ENCODE data around the gene PPFIA4.

The PPFIA4 gene

DNA sequence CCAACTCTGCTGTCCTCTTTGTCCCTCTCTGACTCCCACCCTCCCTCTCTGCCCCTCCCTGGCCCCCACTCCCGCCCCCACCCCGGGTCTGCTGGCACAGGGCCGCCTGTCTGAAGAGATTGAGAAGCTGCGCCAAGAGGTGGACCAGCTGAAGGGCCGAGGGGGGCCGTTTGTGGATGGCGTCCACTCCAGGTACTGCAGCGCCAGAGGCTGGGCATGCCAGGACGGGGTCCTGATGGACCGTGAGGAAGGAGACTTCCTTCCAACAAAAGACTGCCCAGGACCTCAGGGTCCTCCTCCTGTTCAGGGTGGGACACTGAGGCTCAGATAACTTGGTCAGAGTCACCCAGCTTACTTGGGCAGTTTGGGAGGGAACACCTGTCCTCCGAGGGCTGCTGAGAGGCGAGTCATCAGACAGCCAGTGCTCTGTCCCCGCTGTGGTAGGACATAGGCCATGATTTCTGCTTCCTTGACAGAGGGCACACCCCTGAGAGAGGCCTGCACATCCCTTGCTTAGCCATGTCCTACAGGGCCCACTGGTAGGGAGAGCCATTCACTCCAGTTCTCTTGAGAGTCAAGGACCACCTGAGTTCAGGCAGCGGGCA, 23.4 kb downstream of the PPFIA4 start:
- Histone ChIP-seq H3K4me3 (replicated peaks; ENCODE audit: low read depth, low read length) (no peak overlapping the region), H3K36me3 (ENCODE audit: control insufficient read depth, insufficient read depth, low read length) (no peaks in the 10 kb centered on the region), H3K27me3 (replicated peaks; ENCODE audit: control insufficient read depth, insufficient read depth, low read length) (peaks cover 3% of the 10 kb centered on the region)
- TF ChIP-seq, protein P1, sequence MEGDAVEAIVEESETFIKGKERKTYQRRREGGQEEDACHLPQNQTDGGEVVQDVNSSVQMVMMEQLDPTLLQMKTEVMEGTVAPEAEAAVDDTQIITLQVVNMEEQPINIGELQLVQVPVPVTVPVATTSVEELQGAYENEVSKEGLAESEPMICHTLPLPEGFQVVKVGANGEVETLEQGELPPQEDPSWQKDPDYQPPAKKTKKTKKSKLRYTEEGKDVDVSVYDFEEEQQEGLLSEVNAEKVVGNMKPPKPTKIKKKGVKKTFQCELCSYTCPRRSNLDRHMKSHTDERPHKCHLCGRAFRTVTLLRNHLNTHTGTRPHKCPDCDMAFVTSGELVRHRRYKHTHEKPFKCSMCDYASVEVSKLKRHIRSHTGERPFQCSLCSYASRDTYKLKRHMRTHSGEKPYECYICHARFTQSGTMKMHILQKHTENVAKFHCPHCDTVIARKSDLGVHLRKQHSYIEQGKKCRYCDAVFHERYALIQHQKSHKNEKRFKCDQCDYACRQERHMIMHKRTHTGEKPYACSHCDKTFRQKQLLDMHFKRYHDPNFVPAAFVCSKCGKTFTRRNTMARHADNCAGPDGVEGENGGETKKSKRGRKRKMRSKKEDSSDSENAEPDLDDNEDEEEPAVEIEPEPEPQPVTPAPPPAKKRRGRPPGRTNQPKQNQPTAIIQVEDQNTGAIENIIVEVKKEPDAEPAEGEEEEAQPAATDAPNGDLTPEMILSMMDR (IDR thresholded peaks at IDR 0.05; ENCODE audit: insufficient read depth, low read length, poor library complexity, severe bottlenecking): no peak
- DNase-seq (ENCODE audit: extremely low read depth, insufficient read length): no peak

DNA sequence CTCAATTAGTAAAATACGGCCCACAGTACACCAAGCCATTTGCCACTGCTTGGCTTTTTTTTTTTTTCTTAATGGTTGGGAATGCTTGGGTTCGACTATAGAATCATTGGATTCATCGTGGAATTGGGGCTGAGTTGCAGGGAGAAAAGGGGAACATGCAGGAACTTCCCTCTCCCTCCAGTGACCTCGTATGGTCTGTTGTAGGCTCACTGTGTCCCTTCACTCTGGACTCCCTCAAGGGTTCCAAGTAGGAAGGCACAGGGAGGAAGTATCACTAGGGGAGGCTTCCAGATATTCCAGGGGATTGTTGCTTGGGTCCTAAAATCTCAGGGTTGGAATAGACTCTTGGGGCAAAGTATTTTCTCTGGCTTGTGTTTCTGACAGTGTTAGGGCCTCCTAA, 24.5 kb downstream of the PPFIA4 start:
- no peak for DNase-seq (ENCODE audit: extremely low read depth, insufficient read length)
- Histone ChIP-seq H3K4me3 (replicated peaks; ENCODE audit: low read depth, low read length) (no peak overlapping the region), H3K36me3 (ENCODE audit: control insufficient read depth, insufficient read depth, low read length) (no peaks in the 10 kb centered on the region), H3K27me3 (replicated peaks; ENCODE audit: control insufficient read depth, insufficient read depth, low read length) (peaks cover 3% of the 10 kb centered on the region)
- TF ChIP-seq, protein P1 (IDR thresholded peaks at IDR 0.05; ENCODE audit: insufficient read depth, low read length, poor library complexity, severe bottlenecking): no peak

DNA sequence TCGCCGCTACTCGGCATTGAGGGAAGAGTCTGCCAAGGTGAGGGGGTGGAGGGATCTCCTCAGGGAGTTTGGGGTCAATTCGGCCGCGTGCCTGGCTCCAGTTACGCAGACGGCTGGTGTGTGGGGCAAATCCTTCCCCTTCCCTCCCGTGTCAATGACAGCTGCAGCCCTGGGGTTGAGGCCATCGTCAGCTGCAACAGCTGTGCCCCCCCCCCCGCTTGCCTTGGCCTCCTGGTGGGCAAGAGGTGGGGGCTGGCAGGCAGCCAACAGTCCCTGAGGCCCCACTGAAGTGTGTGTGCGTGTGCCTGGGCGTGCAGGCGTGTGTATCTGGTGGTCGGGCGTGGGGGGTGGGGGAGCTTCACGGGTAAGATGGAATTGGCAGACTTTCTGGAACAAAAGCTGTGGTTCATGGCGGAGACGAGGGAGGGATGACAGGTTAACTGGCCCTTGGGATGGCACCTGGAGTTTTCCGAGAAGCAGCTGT, 25.6 kb downstream of the PPFIA4 start:
- no peak for DNase-seq (ENCODE audit: extremely low read depth, insufficient read length)
- H3K27me3 ChIP-seq (replicated peaks; ENCODE audit: control insufficient read depth, insufficient read depth, low read length): peaks cover 3% of the 10 kb centered on the region
- TF ChIP-seq, protein P1 (IDR thresholded peaks at IDR 0.05; ENCODE audit: insufficient read depth, low read length, poor library complexity, severe bottlenecking): no peak
- no peak overlapping the region for H3K4me3 ChIP-seq (replicated peaks; ENCODE audit: low read depth, low read length)
- H3K36me3 ChIP-seq (ENCODE audit: control insufficient read depth, insufficient read depth, low read length): no peaks in the 10 kb centered on the region

DNA sequence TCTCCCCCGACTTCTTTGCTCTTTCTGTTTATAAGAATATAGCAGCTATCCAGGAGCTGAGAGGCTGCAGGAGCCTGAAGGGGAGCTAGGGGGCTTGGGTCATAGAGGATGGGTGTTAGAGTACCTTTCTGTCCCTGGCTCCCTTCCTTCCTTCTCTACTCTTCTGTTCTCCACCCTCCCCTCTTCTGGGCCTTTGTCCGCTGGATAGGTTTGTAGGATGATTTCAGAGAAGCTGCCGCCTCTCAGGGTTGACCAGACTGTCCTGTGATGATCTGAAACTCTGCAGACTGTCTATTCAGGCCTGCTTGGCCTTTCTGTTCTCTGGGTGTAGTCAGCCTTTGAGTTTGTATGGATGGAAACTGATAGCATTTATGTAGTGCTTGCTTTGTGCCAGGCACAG, 26.3 kb downstream of the PPFIA4 start:
- H3K36me3 ChIP-seq (ENCODE audit: control insufficient read depth, insufficient read depth, low read length): no peaks in the 10 kb centered on the region
- TF ChIP-seq, protein P1 (IDR thresholded peaks at IDR 0.05; ENCODE audit: insufficient read depth, low read length, poor library complexity, severe bottlenecking): no peak
- no peak for DNase-seq (ENCODE audit: extremely low read depth, insufficient read length)
- peaks cover 3% of the 10 kb centered on the region; the same call in 1 of the 2 replicates for H3K27me3 ChIP-seq (replicated peaks; ENCODE audit: control insufficient read depth, insufficient read depth, low read length)
- no peak overlapping the region for H3K4me3 ChIP-seq (replicated peaks; ENCODE audit: low read depth, low read length)

DNA sequence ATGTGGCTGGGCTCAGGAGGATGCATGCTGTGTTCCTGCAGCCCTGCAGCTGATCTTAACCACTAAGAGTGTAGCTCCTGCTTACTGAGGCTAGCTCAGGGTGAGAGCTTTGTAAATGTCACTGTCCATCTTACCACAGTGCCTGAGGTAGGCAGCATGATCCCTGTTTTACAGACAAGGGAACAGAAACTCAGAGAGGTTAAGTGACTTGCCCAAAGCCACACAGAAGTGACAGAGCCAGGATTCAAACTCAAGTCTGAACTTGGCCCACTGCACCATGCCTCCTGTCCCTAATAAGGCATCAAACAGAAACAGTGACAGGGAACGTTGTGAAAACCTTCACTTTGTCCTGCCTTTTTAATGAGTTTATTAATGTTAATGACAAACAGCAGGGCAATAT, 27.9 kb downstream of the PPFIA4 start:
- Histone ChIP-seq H3K27me3 (replicated peaks; ENCODE audit: control insufficient read depth, insufficient read depth, low read length) (peaks cover 3% of the 10 kb centered on the region; the same call in 1 of the 2 replicates), H3K4me3 (replicated peaks; ENCODE audit: low read depth, low read length) (no peak overlapping the region), H3K36me3 (ENCODE audit: control insufficient read depth, insufficient read depth, low read length) (no peaks in the 10 kb centered on the region)
- TF ChIP-seq, protein P1 (IDR thresholded peaks at IDR 0.05; ENCODE audit: insufficient read depth, low read length, poor library complexity, severe bottlenecking): no peak
- no peak for DNase-seq (ENCODE audit: extremely low read depth, insufficient read length)
